ENCODE data around the gene GPER1. TPM values are rescaled to one million over a fixed set of nuclear protein-coding genes. Genes with fewer than 3 reads are reported as not detected.

Gene GPER1
- 2.1 and 3.6 TPM in 2 replicates for total RNA-seq

GRCh38 chr7:1087952-1088920 is at the start of gene GPER1:
Gene GPER1, plus strand, starts transcription at chr7:1088113. Its CDS starts 3,616 bp downstream, at chr7:1091729.

DNA sequence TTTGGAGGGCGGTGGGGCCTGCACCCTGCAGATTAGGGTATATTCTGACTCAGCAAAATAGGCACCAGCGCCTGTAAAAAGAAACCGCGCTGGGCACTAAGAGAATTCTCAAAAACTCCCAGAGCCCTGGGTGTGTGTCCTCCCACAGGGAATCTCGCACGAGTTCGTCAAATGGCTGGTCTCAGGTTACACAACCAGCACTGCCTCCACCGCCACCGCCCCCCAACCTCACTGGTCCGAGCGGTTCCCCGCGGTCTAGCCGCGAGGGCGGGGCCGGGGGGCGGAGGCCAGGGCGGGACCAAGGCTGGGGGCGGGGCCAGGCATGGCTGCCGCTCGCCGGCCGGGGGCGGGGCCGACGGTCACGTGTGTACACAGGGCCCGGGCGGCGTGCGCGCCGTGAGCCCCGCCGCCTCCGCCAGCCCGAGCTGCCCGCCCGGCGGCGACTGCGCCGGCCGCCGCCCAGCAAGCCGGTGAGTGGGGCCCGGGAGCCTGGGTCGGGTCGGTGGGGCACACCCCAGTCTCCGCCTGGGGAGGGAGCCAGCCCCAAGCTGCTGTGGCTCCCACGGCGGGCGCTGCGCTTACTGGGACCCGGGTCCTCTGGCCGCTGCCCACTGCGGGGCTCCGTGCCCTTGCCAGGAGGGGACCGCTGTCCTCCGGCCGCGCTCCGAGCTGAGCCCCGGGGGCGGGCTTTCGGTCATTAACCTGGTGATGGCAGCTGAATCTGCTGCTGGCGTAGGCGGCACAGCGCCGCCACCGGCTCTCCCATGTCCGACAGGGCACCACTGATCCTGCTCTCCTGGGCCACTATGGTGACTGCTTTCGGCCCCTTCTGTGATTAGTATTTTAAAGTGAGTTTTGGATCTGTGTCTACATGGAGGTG is 43.5 kb upstream of the GPER1 start, which contains the start of gene GPR146:
TSS of gene GPR146 (plus strand) at position 358 of the 880 bp plus-strand sequence. CDS start 12,970 bp downstream, outside the sequence.

Other genes with a start within 250 kb of the GPER1 start
- gene GET4, start 211.6 kb upstream of the GPER1 start, total RNA-seq, result 17.9 and 22.1 TPM in 2 replicates
- 0.79 and 1.1 TPM in 2 replicates for gene ADAP1, start 133.4 kb upstream of the GPER1 start, total RNA-seq
- 8.0 and 9.5 TPM in 2 replicates for gene COX19, start 112.6 kb upstream of the GPER1 start, total RNA-seq
- gene CYP2W1, start 104.9 kb upstream of the GPER1 start, total RNA-seq, result 0.16 TPM in 1 of 2 replicates, not detected in the other
- 1.6 and 2.4 TPM in 2 replicates for gene GPR146, start 43.6 kb upstream of the GPER1 start, total RNA-seq
- 12.0 and 23.5 TPM in 2 replicates for gene ZFAND2A, start 72.1 kb downstream of the GPER1 start, total RNA-seq
- not detected in 2 replicates for gene UNCX, start 144.8 kb downstream of the GPER1 start, total RNA-seq